ENCODE results near the gene CABLES2.

CABLES2 gene

DNA sequence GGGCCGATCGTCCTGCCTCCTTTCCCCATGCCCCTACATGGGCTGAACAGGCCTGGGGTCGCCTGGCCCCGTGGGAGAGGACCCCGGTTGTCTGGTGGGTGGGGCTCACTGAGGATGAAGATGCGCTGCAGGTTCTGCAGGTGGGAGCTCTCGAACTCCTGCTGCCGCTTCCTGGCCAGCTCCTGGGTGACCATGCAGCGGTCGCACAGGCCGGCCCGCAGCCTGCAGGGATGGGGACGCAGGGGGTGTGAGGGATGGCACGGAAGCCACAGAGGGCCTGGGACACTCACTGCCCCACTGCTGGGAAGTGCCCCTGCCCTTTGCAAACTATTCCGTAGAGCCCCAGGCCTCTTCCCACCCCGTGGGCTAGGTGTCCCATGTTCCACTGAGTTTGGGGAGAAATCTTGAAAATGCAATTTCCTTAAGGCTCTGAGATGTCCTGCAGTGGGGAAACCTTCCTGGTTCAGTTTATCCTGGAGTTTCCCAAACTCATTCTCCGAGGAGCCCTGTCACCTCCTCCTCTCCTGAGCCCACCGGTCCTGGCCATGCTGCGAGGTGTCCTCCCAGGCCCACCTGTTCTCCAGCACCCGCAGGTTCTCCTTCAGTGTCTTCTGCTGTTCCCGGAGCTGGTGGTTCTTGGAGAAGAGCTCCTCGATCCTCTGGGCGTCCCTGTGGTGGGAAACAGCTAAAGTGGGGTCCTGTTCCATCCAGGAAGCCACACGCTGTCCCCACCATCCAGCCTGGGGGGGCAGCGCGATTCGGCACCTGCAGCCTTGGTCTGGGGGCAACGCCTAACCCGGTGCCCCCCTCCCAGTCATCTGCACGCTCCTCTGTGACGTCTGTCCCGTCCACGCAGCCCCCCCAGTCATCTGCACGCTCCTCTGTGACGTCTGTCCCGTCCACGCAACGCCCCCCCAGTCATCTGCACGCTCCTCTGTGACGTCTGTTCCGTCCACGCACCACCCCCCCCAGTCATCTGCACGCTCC is 9.9 kb upstream of the CABLES2 start:
- TF ChIP-seq, protein P1, sequence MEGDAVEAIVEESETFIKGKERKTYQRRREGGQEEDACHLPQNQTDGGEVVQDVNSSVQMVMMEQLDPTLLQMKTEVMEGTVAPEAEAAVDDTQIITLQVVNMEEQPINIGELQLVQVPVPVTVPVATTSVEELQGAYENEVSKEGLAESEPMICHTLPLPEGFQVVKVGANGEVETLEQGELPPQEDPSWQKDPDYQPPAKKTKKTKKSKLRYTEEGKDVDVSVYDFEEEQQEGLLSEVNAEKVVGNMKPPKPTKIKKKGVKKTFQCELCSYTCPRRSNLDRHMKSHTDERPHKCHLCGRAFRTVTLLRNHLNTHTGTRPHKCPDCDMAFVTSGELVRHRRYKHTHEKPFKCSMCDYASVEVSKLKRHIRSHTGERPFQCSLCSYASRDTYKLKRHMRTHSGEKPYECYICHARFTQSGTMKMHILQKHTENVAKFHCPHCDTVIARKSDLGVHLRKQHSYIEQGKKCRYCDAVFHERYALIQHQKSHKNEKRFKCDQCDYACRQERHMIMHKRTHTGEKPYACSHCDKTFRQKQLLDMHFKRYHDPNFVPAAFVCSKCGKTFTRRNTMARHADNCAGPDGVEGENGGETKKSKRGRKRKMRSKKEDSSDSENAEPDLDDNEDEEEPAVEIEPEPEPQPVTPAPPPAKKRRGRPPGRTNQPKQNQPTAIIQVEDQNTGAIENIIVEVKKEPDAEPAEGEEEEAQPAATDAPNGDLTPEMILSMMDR (IDR thresholded peaks at IDR 0.05; ENCODE audit: low read depth, low read length, missing control alignments) = no peak
- no peak overlapping the region for H3K4me3 ChIP-seq (ENCODE audit: low read depth, low read length)
- DNase-seq (ENCODE audit: low read depth) = no peak

DNA sequence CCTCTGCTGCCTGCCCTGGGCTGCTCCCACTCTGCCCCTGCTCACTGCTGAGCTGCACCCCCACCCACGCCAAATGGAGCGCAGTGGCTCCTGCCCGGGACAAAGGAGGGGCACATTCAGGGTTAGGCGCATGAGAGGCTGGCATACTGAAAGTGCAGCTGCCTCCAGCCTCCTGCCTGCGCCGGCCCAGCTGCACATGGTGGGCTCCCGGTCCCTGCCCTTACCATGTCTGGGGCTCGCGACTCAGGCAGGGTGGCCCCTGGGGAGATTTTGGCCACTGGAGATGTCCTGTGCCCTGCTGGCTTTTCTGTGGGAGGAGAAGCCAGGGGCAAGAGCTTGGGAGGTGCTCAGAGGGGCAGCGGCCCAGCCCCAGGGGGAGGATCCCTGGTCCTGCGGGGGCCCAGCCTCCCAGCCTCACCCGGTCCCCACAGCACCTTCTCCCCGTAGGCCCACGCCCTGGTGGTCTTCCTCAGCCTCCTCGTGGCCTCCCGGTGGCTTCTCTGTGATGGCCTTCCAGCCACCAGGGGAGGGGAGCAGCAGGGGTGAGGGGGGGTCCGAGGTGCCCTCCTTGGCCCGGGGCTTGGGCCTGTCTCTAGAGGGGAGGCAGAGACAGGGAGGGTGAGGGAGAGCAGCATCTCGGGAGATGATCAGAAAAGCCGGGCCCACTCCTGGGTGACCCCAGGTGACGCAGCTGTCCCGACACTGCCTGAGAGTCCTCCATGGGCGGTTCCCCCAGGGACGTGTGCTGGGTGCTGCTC is 8.4 kb upstream of the CABLES2 start:
- no peak overlapping the region for H3K4me3 ChIP-seq (ENCODE audit: low read depth, low read length)
- TF ChIP-seq, protein P1 (IDR thresholded peaks at IDR 0.05; ENCODE audit: low read depth, low read length, missing control alignments) = no peak
- no peak for DNase-seq (ENCODE audit: low read depth)

GRCh38 chr20:62413896-62414481 is 6.9 kb upstream of the CABLES2 start:
- H3K4me3 ChIP-seq (ENCODE audit: low read depth, low read length) = no peak overlapping the region
- TF ChIP-seq, protein P1 (IDR thresholded peaks at IDR 0.05; ENCODE audit: low read depth, low read length, missing control alignments) = peak; percentile 14
- DNase-seq (ENCODE audit: low read depth) = no peak

DNA sequence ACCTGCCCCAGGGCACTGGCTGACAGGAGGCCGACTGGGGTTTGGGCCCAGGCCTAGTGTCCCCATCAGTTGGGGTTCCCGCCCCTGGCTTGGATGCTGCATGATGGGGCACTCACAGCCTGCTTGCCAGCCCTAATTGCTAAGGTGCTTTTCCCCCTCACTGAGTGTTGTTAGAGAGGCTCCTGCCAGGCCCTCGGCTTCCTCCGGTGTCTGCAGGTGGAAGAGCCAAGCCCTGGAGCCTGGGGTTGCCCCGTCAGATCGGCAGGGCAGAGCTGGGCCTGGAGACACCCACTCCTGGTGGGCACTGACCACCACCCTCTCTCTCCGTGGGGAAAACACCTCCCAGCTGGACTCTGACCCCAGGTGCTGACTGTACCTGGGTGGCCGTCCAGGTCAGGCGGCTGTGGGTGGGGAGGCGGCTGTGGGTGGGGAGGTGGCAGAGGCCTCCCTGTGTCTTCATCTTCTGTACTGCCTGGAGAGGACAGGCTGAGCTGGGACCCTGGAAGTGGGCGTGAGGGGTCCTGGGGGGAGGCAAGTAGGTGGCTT is 6.0 kb upstream of the CABLES2 start:
- no peak for DNase-seq (ENCODE audit: low read depth)
- no peak overlapping the region for H3K4me3 ChIP-seq (ENCODE audit: low read depth, low read length)
- TF ChIP-seq, protein P1 (IDR thresholded peaks at IDR 0.05; ENCODE audit: low read depth, low read length, missing control alignments) = no peak

- DNase-seq (ENCODE audit: low read depth) = no peak
- no peak overlapping the region for H3K4me3 ChIP-seq (ENCODE audit: low read depth, low read length)
- TF ChIP-seq, protein P1 (IDR thresholded peaks at IDR 0.05; ENCODE audit: low read depth, low read length, missing control alignments) = no peak
Measured at GRCh38 chr20:62412194-62413024, 5.3 kb upstream of the CABLES2 start.
